B cell (primary cell): ENCODE results near the gene FOXL1.

Experiments used
- CTCF ChIP-seq: fragments of 200-600 bp; IDR thresholded peaks from one replicate; pipeline ENCODE4 v1.8.0; 2022; ENCODE audit warnings: antibody characterized with exemption, mild to moderate bottlenecking
- EZH2 ChIP-seq: IDR thresholded peaks from 2 replicates; pipeline ENCODE4 v1.6.1; 2012; ENCODE audit warnings: borderline replicate concordance, low read depth, mild to moderate bottlenecking, moderate library complexity, low read length; ENCODE audit not compliant: insufficient read depth, poor library complexity, severe bottlenecking

GRCh38 chr16:86576591-86577313 is 1.6 kb upstream of the FOXL1 start:
- no peak for TF ChIP-seq EZH2
- no peak for TF ChIP-seq CTCF
